Liver (tissue), 9 donors: ENCODE results near the gene CHRD. TPM values are rescaled to one million over a fixed set of nuclear protein-coding genes. Genes with fewer than 3 reads are reported as not detected.

Experiments used
- DNase-seq: peaks from one replicate; pipeline ENCODE4 v3.0.0-alpha.2; 2017; ENCODE audit warnings: low spot score
- H3K27ac ChIP-seq, 2 donors: one replicate each; pipeline ENCODE4 v1.7.0; 2013; ENCODE audit warnings: inconsistent platforms in 2 of 2, low read length in 2 of 2, control low read depth in 1 of 2, low read depth in 1 of 2, mild to moderate bottlenecking in 1 of 2
- H3K27me3 ChIP-seq, 4 donors: one replicate each; pipeline versions ENCODE4 v1.6.1 to v1.7.0; 2013; ENCODE audit warnings: low read length in 3 of 4, inconsistent platforms in 1 of 4, mild to moderate bottlenecking in 1 of 4, moderate library complexity in 1 of 4; ENCODE audit not compliant: control insufficient read depth in 4 of 4, insufficient read depth in 4 of 4
- H3K36me3 ChIP-seq, 4 donors: one replicate each; pipeline versions ENCODE4 v1.6.1 to v1.7.0; 2013; ENCODE audit warnings: low read length in 3 of 4, mild to moderate bottlenecking in 3 of 4, low read depth in 1 of 4, moderate library complexity in 1 of 4; ENCODE audit not compliant: control insufficient read depth in 4 of 4, insufficient read depth in 3 of 4
- H3K4me1 ChIP-seq, 4 donors: one replicate each; pipeline versions ENCODE4 v1.6.1 to v1.7.0; 2013; ENCODE audit warnings: low read length in 3 of 4, mild to moderate bottlenecking in 3 of 4, moderate library complexity in 1 of 4; ENCODE audit not compliant: control insufficient read depth in 4 of 4, insufficient read depth in 4 of 4
- H3K4me3 ChIP-seq, 3 donors: one replicate each; pipeline versions ENCODE4 v1.6.1 to v1.7.0; 2013; ENCODE audit warnings: low read length in 3 of 3, control low read depth in 1 of 3, low read depth in 1 of 3, mild to moderate bottlenecking in 1 of 3
- H3K9ac ChIP-seq, 2 donors: one replicate each; pipeline ENCODE4 v1.7.0; 2013; ENCODE audit warnings: low read length in 2 of 2, mild to moderate bottlenecking in 2 of 2, moderate library complexity in 2 of 2, control low read depth in 1 of 2, low read depth in 1 of 2
- H3K9me3 ChIP-seq, 4 donors: one replicate each; pipeline versions ENCODE4 v1.6.1 to v1.7.0; 2013; ENCODE audit warnings: low read length in 3 of 4; ENCODE audit not compliant: control insufficient read depth in 4 of 4
- CTCF ChIP-seq: fragments of 150-350 bp; IDR thresholded peaks from 2 replicates; pipeline ENCODE4 v1.5.1; 2017; ENCODE audit warnings: improper control_type of control experiment, low read depth, low read length; ENCODE audit not compliant: missing input control
- EGR1 ChIP-seq, 2 donors: IDR thresholded peaks; 2 replicates each; pipeline ENCODE4 v1.6.1; 2016 to 2018; ENCODE audit warnings: antibody characterized with exemption in 2 of 2, low read depth in 2 of 2
- FOXA1 ChIP-seq: IDR thresholded peaks from 2 replicates; pipeline ENCODE4 v1.6.1; 2016; ENCODE audit warnings: antibody characterized with exemption
- FOXA2 ChIP-seq: IDR thresholded peaks from 2 replicates; pipeline ENCODE4 v1.6.1; 2016; ENCODE audit warnings: antibody characterized with exemption
- GABPA ChIP-seq, 2 donors: IDR thresholded peaks in 1 of 2; conservative IDR thresholded peaks in 1 of 2; 2 replicates each; pipeline ENCODE4 v1.6.1; 2016; ENCODE audit warnings: antibody characterized with exemption in 2 of 2, mild to moderate bottlenecking in 1 of 2, moderate library complexity in 1 of 2
- HNF4A ChIP-seq, 2 donors: conservative IDR thresholded peaks; 2 replicates each; pipeline ENCODE4 v1.6.1; 2016; ENCODE audit warnings: antibody characterized with exemption in 2 of 2, mild to moderate bottlenecking in 2 of 2
- HNF4G ChIP-seq: IDR thresholded peaks from 2 replicates; pipeline ENCODE4 v1.6.1; 2016; ENCODE audit warnings: antibody characterized with exemption
- JUND ChIP-seq, 2 donors: IDR thresholded peaks; 2 replicates each; pipeline ENCODE4 v1.6.1; 2016; ENCODE audit warnings: antibody characterized with exemption in 2 of 2
- MAX ChIP-seq: IDR thresholded peaks from 2 replicates; pipeline ENCODE4 v1.6.1; 2016; ENCODE audit warnings: antibody characterized with exemption
- RAD21 ChIP-seq, 2 donors: IDR thresholded peaks; 2 replicates each; pipeline ENCODE4 v1.6.1; 2016; ENCODE audit warnings: antibody characterized with exemption in 2 of 2, mild to moderate bottlenecking in 2 of 2
- REST ChIP-seq: IDR thresholded peaks from 2 replicates; pipeline ENCODE4 v1.6.1; 2016; ENCODE audit warnings: antibody characterized with exemption, mild to moderate bottlenecking
- RXRA ChIP-seq, 2 donors: IDR thresholded peaks; 2 replicates each; pipeline ENCODE4 v1.6.1; 2017 to 2018; ENCODE audit warnings: antibody characterized with exemption in 2 of 2, mild to moderate bottlenecking in 1 of 2
- SP1 ChIP-seq: IDR thresholded peaks from 2 replicates; pipeline ENCODE4 v1.6.1; 2018; ENCODE audit warnings: antibody characterized with exemption, mild to moderate bottlenecking
- TAF1 ChIP-seq: conservative IDR thresholded peaks from 2 replicates; pipeline ENCODE4 v1.6.1; 2016; ENCODE audit warnings: antibody characterized with exemption, mild to moderate bottlenecking
- YY1 ChIP-seq: IDR thresholded peaks from 2 replicates; pipeline ENCODE4 v1.6.1; 2016; ENCODE audit warnings: antibody characterized with exemption, mild to moderate bottlenecking
- ZBTB33 ChIP-seq: IDR thresholded peaks from 2 replicates; pipeline ENCODE4 v1.6.1; 2016; ENCODE audit warnings: antibody characterized with exemption
- WGBS: extraction: QIAGEN DNeasy Blood & Tissue Kit; methylation state at CpG from one replicate; pipeline ENCODE4 v1.1.7; 2013; 5-methylcytosine and 5-hydroxymethylcytosine counted together
- polyA plus RNA-seq, 2 donors: library from polyadenylated mRNA; stranded (reverse) in 1 of 2; unstranded in 1 of 2; fragments of 200-250 nt in 1 of 2; fragments of >200 nt in 1 of 2; fragmentation: Nextera tagmentation in 1 of 2; extraction: Ambion mirVana in 1 of 2; gene quantifications; one replicate each; pipeline versions ENCODE4 v1.2.1 to v1.2.3, GENCODE V29; 2013 to 2015
- total RNA-seq, 2 donors: library from RNA; depleted of rRNA; stranded (reverse); fragments of >200 nt; gene quantifications; one replicate each; pipeline ENCODE4 v1.2.3, GENCODE V29; 2014
- donor health status: healthy.
- donor health status: healthy.
- donor health status: healthy.
- donor health status: healthy.
- donor health status: healthy.

The CHRD gene
- total and polyA plus RNA-seq, 4 donors, result 9.2 to 66.4 (median 34.9) TPM

GRCh38 chr3:184378651-184379357 is 1.1 kb upstream of the CHRD start:
- peak overlapping the region; percentile 73 to 99 for H3K9ac ChIP-seq
- peaks cover 5 to 24% (median 14%) of the 10 kb centered on the region in 4 donors for H3K36me3 ChIP-seq
- DNase-seq, result no peak
- no peak for TF ChIP-seq JUND (IDR thresholded peaks at IDR 0.05)
- TF ChIP-seq EGR1 (IDR thresholded peaks at IDR 0.05; ENCODE audit: low read depth in 2 of 2), result no peak
- TF ChIP-seq SP1, result no peak
- no peak for TF ChIP-seq TAF1
- TF ChIP-seq RAD21 (IDR thresholded peaks at IDR 0.05), result no peak
- TF ChIP-seq RXRA (IDR thresholded peaks at IDR 0.05), result no peak
- TF ChIP-seq ZBTB33, result no peak
- TF ChIP-seq CTCF, result no peak
- no peak for TF ChIP-seq REST
- TF ChIP-seq GABPA (IDR thresholded peaks at IDR 0.05 in 1 of 2, conservative IDR thresholded peaks at IDR 0.05 in 1 of 2), result no peak
- no peak for TF ChIP-seq HNF4G
- TF ChIP-seq YY1, result no peak
- TF ChIP-seq HNF4A (conservative IDR thresholded peaks at IDR 0.05), result no peak
- TF ChIP-seq FOXA1, result no peak
- no peak for TF ChIP-seq FOXA2
- TF ChIP-seq MAX, result no peak
- H3K4me1 ChIP-seq, result peaks cover 3 to 27% (median 11%) of the 10 kb centered on the region in 4 donors
- H3K27ac ChIP-seq, result peak overlapping the region; percentile 94 to 96
- H3K4me3 ChIP-seq, result peak overlapping the region; percentile 77 to 98 (median 81)
- no peaks in the 10 kb centered on the region for H3K9me3 ChIP-seq
- H3K27me3 ChIP-seq, result no peaks in the 10 kb centered on the region
- 36% methylated on average over 10 of the region's 10 CpGs for WGBS
